ENCODE results near the gene PUS1. TPM values are rescaled to one million over a fixed set of nuclear protein-coding genes. Genes with fewer than 3 reads are reported as not detected.
A peak's percentile ranks its signal among the peaks of the same experiment; 100 is the strongest.
"Not testable (repeated sequence)": the region's sequence is repeated elsewhere in the genome, so short reads cannot be mapped to it uniquely, and the experiment has no call there.

Gene PUS1
- total RNA-seq, result 19.9 TPM
- long read RNA-seq, full-length matches to known transcripts, result 21 of 32 reads
- long read RNA-seq, partial matches to known transcripts, result 4 of 32 reads
- long read RNA-seq, other reads (novel, unspliced or antisense), result 7 of 32 reads

DNA sequence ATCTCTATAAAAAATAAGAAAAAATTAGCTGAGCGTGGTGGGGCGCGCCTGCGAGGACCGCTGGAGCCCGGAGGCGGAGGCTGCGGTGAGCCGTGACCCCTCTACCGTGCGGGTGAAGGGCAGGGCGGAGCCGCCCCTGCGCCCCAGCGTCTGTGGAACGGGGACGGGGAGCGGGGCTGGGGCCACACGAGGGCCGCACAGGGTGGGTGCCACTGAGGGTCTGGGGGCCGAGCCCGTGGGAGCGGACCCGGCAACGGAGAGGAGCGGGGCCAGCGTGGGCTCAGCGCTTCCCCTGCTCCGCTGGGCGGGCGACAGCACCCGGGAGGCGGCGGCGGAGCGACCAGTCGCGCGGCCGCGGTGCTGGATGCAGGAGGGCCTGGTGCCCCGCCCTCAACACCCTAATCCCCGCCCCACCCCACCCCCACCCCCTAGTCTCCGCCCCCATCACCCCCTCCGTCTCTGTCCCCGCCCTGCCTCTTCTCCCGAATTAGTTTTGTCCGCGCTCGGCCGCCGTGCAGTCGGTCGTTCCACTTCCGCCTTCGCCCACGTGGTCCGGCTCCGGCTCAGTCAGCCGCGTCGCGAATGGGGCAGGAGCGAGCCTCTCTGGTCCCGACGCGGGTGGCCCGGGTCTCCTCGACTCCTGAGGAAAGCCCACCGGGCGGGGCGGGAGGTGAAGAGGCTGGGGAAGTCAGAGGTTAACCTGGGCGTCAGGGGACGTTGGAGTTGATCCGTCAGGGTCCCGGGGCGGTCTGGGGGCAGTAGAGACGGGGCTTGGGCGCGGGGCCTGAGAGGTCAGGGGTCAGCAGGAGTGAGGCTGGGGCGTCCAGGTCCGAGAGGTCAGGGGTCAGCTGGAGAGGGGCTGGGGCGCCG lies at the start of gene PUS1:
TSS of gene PUS1 (plus strand) at position 566 of the 870 bp plus-strand sequence. CDS start 447 bp downstream, outside the sequence.
- intact Hi-C loops (cut with DNase I), result no loop called here
- Histone ChIP-seq H3K9me3 (no peaks in the 10 kb centered on the region), H3K27me3 (no peaks in the 10 kb centered on the region), H3K4me1 (peaks cover 9% of the 10 kb centered on the region), H3K4me3 (peak within 1 kb of the TSS; percentile 88), H3K27ac (peak within 1 kb of the TSS; percentile 84), H3K36me3 (peaks cover 22% of the 10 kb centered on the region)
- DNase-seq (peak; percentile 97), ATAC-seq (peak; percentile 97)
- TF ChIP-seq, protein P1, sequence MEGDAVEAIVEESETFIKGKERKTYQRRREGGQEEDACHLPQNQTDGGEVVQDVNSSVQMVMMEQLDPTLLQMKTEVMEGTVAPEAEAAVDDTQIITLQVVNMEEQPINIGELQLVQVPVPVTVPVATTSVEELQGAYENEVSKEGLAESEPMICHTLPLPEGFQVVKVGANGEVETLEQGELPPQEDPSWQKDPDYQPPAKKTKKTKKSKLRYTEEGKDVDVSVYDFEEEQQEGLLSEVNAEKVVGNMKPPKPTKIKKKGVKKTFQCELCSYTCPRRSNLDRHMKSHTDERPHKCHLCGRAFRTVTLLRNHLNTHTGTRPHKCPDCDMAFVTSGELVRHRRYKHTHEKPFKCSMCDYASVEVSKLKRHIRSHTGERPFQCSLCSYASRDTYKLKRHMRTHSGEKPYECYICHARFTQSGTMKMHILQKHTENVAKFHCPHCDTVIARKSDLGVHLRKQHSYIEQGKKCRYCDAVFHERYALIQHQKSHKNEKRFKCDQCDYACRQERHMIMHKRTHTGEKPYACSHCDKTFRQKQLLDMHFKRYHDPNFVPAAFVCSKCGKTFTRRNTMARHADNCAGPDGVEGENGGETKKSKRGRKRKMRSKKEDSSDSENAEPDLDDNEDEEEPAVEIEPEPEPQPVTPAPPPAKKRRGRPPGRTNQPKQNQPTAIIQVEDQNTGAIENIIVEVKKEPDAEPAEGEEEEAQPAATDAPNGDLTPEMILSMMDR (IDR thresholded peaks at IDR 0.05), result no peak

DNA sequence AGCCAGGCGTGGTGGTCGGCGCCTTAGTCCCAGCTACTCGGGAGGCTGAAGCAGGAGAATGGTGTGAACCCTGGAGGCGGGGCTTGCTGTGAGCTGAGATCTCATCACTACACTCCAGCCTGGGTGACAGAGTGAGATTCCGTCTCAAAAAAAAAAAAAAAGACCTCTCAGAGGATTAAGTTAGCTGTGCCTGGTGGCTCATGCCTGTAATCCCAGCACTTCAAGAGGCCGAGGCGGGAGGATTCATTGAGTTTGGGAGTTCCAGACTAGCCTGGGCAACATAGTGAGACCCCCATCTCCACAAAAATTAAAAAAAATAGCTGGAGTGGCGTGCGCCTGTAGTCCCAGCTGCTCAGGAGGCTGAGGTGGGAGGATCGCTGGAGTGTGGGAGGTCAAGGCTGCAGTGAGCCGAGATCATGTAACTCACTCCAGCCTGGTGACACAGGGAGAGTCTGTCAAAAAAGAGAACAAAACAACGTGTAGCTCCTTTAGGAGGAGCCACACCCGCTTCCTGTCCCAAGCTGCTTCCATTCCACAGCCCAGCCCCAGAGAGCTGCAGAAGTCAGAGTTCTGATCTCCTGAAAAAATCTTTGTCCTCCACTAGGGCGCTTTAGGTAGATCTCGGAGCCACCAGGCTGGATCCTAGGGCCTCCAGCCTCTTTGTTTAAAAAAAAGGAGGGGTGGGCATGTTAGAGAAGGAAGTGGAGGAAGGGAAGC lies 46.1 kb upstream of the PUS1 start:
- ATAC-seq (peak; percentile 84), DNase-seq (no peak)
- no peak overlapping the region for H3K4me3 ChIP-seq
- TF ChIP-seq, protein P1 (IDR thresholded peaks at IDR 0.05), result no peak
- H3K9me3 ChIP-seq, result no peaks in the 10 kb centered on the region
- H3K27ac ChIP-seq, result no peak overlapping the region
- intact Hi-C loops (cut with DNase I), result no loop called here
- H3K27me3 ChIP-seq, result no peaks in the 10 kb centered on the region
- H3K36me3 ChIP-seq, result no peaks in the 10 kb centered on the region
- H3K4me1 ChIP-seq, result no peaks in the 10 kb centered on the region

DNA sequence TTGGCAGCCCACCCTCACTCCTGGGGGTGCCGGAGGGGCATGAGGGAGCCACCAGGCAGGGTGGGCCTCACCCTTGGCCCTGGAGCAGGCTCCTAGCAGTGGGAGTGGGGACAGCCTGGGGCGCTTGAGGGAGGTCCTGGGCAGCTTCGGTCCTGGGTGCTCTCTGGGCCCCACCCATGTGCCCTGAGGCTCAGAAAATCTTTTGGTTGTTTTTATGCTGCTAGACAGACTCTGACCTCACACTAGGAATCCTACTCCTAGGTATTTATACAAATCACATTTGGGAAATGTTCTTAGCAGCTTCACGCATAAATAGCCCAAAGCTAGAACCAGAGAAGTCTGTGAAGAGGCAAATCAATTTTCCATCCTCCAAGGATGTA lies 45.6 kb upstream of the PUS1 start:
- no peak overlapping the region for H3K4me3 ChIP-seq
- H3K27ac ChIP-seq, result no peak overlapping the region
- intact Hi-C loops (cut with DNase I), result no loop called here
- H3K36me3 ChIP-seq, result no peaks in the 10 kb centered on the region
- no peak for DNase-seq
- TF ChIP-seq, protein P1 (IDR thresholded peaks at IDR 0.05), result no peak
- no peaks in the 10 kb centered on the region for H3K9me3 ChIP-seq
- peak; percentile 23 for ATAC-seq
- no peaks in the 10 kb centered on the region for H3K27me3 ChIP-seq
- no peaks in the 10 kb centered on the region for H3K4me1 ChIP-seq

DNA sequence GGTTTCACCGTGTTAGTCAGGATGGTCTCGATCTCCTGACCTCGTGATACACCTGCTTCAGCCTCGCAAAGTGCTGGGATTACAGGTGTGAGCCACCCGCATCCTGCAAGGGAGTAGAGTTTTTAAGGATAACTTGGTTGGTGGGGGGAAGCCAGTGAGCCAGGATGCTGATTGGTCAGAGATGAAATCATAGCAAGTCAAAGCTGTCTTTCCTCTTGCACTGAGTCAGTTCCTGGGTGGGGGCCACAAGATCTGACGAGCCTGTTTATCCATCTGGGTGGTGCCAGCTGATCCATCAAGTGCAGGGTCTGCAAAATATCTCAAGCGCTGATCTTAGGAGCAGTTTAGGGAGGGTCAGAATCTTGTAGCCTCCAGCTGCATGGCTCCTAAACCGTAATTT lies 44.0 kb upstream of the PUS1 start:
- H3K4me1 ChIP-seq; H3K9me3 ChIP-seq; H3K27me3 ChIP-seq; H3K27ac ChIP-seq; ATAC-seq; intact Hi-C loops (cut with DNase I); H3K36me3 ChIP-seq; H3K4me3 ChIP-seq; DNase-seq: not testable (repeated sequence)

DNA sequence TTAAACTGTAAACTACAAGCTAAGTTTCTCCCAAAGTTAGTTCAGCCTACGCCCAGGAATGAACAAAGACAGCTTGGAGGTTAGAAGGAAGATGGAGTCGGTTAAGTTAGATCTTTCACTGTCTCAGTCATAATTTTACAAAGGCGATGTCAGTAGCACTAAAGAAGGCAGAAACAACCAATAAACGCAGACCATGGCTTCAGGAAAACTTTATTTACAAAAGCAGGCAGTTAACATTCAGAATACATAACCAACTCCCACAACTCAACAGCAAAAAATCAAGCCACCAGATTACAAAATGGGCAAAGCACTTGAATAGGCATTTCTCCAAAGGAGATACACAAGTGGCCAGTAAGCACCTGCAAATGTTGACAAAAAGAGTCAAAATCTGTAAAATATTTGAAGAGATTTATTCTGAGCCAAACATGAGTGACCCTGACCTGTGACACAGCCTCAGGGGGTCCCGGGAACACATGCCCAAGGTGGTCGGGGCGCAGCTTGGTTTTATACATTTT lies 43.5 kb upstream of the PUS1 start:
- intact Hi-C loops (cut with DNase I), result no loop called here

DNA sequence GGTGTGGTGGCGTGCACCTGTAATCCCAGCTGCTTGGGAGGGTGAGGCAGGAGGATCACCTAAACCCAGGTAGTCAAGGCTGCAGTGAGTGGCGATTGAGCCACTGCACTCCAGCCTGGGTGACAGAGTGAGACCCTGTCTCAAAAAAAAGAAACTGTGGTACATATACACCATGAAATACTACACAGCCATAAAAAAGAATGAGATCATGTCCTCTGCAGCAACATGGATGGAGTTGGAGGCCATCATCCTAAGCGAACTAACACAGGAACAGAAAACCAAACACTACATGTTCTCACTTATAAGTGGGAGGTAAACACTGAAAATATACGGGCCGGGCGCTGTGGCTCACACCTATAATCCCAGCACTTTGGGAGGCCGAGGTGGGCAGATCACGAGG lies 37.4 kb upstream of the PUS1 start:
- DNase-seq; H3K27me3 ChIP-seq; H3K9me3 ChIP-seq; H3K27ac ChIP-seq; intact Hi-C loops (cut with DNase I); H3K4me3 ChIP-seq; H3K36me3 ChIP-seq; ATAC-seq: not testable (repeated sequence)
- peaks cover 10% of the 10 kb centered on the region for H3K4me1 ChIP-seq

More for the DNA sequence above, 43.5 kb upstream of the PUS1 start:
- H3K36me3 ChIP-seq, result no peaks in the 10 kb centered on the region
- no peaks in the 10 kb centered on the region for H3K9me3 ChIP-seq
- TF ChIP-seq, protein P1 (IDR thresholded peaks at IDR 0.05), result no peak
- DNase-seq (no peak), ATAC-seq (no peak)
- no peak overlapping the region for H3K4me3 ChIP-seq
- H3K4me1 ChIP-seq, result no peaks in the 10 kb centered on the region
- no peak overlapping the region for H3K27ac ChIP-seq
- H3K27me3 ChIP-seq, result no peaks in the 10 kb centered on the region
